Mucosa of stomach (tissue), 1 donor: Measurements from ENCODE around the gene MAGI1.

Experiments used
- H3K27me3 ChIP-seq: one replicate; pipeline ENCODE4 v1.7.0; 2013; ENCODE audit warnings: mild to moderate bottlenecking, low read length; ENCODE audit not compliant: control insufficient read depth, insufficient read depth
- H3K36me3 ChIP-seq: one replicate; pipeline ENCODE4 v1.7.0; 2013; ENCODE audit warnings: low read length; ENCODE audit not compliant: control insufficient read depth, insufficient read depth
- H3K4me1 ChIP-seq: one replicate; pipeline ENCODE4 v1.7.0; 2013; ENCODE audit warnings: mild to moderate bottlenecking, low read length; ENCODE audit not compliant: control insufficient read depth, insufficient read depth
- H3K4me3 ChIP-seq: one replicate; pipeline ENCODE4 v1.7.0; 2013; ENCODE audit warnings: low read length
- H3K9ac ChIP-seq: one replicate; pipeline ENCODE4 v1.7.0; 2013; ENCODE audit warnings: mild to moderate bottlenecking, low read length, moderate library complexity
- H3K9me3 ChIP-seq: one replicate; pipeline ENCODE4 v1.7.0; 2013; ENCODE audit warnings: mild to moderate bottlenecking, low read length, moderate library complexity; ENCODE audit not compliant: control insufficient read depth
- donor health status: Pancreatic carcinoma.

Gene MAGI1

GRCh38 chr3:65603631-65604030 is 435.1 kb downstream of the MAGI1 start:
- no peaks in the 10 kb centered on the region for H3K4me1 ChIP-seq
- no peaks in the 10 kb centered on the region for H3K36me3 ChIP-seq
- no peaks in the 10 kb centered on the region for H3K9me3 ChIP-seq
- no peak overlapping the region for H3K9ac ChIP-seq
- no peak overlapping the region for H3K4me3 ChIP-seq
- no peaks in the 10 kb centered on the region for H3K27me3 ChIP-seq

- H3K27me3 ChIP-seq, result no peaks in the 10 kb centered on the region
- no peak overlapping the region for H3K9ac ChIP-seq
- no peak overlapping the region for H3K4me3 ChIP-seq
- no peaks in the 10 kb centered on the region for H3K4me1 ChIP-seq
- H3K9me3 ChIP-seq, result no peaks in the 10 kb centered on the region
- H3K36me3 ChIP-seq, result no peaks in the 10 kb centered on the region
Observed at GRCh38 chr3:65600888-65601287, 437.8 kb downstream of the MAGI1 start.

DNA sequence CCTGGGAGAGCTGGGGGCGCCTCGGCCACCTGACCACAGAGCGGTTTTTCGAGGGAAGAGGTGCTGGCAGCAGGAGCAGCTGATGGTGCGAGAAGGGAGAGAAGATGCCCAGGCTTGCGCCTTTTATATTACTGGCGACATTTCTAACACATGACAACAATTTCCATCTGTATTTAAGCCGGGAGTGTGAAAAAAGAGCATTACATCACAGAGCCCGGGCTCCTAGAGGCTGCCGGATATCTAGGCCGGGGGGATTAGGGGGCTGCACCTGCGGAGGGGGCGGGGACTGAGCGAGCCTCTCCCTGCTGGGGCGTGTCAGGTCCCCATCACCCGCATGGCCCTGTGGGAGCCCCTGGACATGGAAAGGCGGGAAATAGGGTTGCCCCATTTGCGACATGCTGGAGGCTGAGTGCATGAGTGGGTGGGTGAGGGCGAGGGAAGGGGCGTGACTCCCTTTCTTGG is 440.7 kb downstream of the MAGI1 start:
- Histone ChIP-seq H3K4me1 (no peaks in the 10 kb centered on the region), H3K36me3 (no peaks in the 10 kb centered on the region), H3K27me3 (no peaks in the 10 kb centered on the region), H3K4me3 (no peak overlapping the region), H3K9me3 (no peaks in the 10 kb centered on the region), H3K9ac (no peak overlapping the region)

- Histone ChIP-seq H3K27me3 (no peaks in the 10 kb centered on the region), H3K4me1 (no peaks in the 10 kb centered on the region), H3K9me3 (no peaks in the 10 kb centered on the region), H3K9ac (no peak overlapping the region), H3K36me3 (no peaks in the 10 kb centered on the region), H3K4me3 (no peak overlapping the region)
Observed at GRCh38 chr3:65597226-65597951, 441.3 kb downstream of the MAGI1 start.

DNA sequence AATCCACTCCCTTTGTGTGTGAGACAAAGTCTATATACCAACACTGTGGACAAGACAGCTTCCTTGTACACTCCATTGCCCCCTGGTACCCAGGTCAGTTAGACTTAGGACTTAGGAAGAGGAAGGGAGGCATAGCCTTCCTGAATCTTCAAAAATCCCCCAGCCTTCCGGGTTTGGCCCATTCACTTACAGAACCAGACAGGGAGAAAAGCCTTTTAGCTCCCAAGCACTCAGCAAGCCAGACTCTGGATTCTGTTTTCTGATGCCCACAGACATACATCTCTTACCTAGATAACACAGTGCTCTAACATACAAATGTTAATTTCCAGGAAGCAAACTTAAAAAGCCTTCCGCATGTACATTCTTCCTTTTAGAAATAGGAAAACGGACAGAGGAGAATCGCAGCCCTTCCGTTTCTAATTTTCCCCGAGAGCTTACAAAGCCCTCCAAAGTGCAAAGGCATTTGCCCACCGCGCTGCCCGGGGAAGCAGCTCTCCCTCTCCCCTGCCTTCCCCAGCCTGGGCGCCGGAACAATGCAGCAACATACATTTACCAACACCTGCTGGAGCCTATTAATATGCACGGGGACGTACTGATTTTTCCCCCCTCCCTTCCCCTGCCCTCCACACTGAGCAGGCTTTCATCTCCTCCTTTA is 442.0 kb downstream of the MAGI1 start:
- no peaks in the 10 kb centered on the region for H3K36me3 ChIP-seq

GRCh38 chr3:65596029-65596300 is 442.8 kb downstream of the MAGI1 start:
- H3K4me3 ChIP-seq, result no peak overlapping the region
- no peaks in the 10 kb centered on the region for H3K9me3 ChIP-seq
- H3K36me3 ChIP-seq, result no peaks in the 10 kb centered on the region
- H3K4me1 ChIP-seq, result no peaks in the 10 kb centered on the region
- no peaks in the 10 kb centered on the region for H3K27me3 ChIP-seq
- H3K9ac ChIP-seq, result no peak overlapping the region

More for the DNA sequence above, 442.0 kb downstream of the MAGI1 start:
- Histone ChIP-seq H3K9ac (no peak overlapping the region), H3K4me1 (no peaks in the 10 kb centered on the region), H3K9me3 (no peaks in the 10 kb centered on the region), H3K4me3 (no peak overlapping the region), H3K27me3 (no peaks in the 10 kb centered on the region)

- Histone ChIP-seq H3K4me1 (no peaks in the 10 kb centered on the region), H3K9ac (no peak overlapping the region), H3K4me3 (no peak overlapping the region), H3K9me3 (no peaks in the 10 kb centered on the region), H3K27me3 (no peaks in the 10 kb centered on the region), H3K36me3 (no peaks in the 10 kb centered on the region)
Observed at GRCh38 chr3:65595222-65596028, 443.3 kb downstream of the MAGI1 start.

GRCh38 chr3:65593780-65594752 is 444.7 kb downstream of the MAGI1 start:
- no peak overlapping the region for H3K9ac ChIP-seq
- no peaks in the 10 kb centered on the region for H3K9me3 ChIP-seq
- H3K4me1 ChIP-seq, result no peaks in the 10 kb centered on the region
- H3K27me3 ChIP-seq, result no peaks in the 10 kb centered on the region
- no peak overlapping the region for H3K4me3 ChIP-seq
- no peaks in the 10 kb centered on the region for H3K36me3 ChIP-seq

DNA sequence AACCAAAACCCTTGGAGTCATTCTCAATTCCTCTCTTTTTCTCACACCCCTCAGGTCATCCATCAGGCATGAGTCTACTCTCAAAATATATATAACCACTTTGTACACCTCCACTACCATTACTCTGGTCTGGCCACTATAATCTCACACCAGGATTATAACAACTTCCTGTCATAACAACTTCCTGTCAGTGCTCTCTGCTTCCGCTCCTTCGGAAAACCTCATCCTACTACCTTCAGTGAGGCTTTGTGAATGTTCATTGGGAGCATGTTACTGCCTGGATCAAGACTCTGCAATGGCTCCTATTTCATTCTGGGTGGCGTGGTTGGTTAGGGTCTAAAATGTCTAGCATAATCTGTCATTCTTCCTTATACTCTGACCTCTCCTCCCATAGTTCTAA is 447.4 kb downstream of the MAGI1 start:
- no peaks in the 10 kb centered on the region for H3K9me3 ChIP-seq
- H3K36me3 ChIP-seq, result no peaks in the 10 kb centered on the region
- no peaks in the 10 kb centered on the region for H3K4me1 ChIP-seq
- no peak overlapping the region for H3K9ac ChIP-seq
- no peaks in the 10 kb centered on the region for H3K27me3 ChIP-seq
- no peak overlapping the region for H3K4me3 ChIP-seq

DNA sequence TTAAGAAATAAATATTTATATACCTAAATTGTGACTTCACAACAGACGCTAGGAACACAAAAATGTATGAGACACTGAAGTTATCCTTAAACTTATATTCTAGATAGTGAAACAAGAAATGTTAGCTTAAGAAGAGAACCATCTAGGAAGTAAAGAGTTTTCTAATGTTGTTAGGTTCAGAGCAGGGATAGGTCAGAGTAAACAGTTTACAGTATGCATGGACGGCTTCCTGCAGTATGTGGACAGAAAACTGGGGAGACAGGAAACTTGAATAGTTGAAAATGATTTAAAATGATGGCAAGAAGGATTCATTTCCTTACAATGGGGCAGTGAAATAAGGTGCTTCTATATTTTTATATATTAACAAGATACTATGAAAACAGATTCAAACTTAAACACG is 449.8 kb downstream of the MAGI1 start:
- Histone ChIP-seq H3K27me3 (no peaks in the 10 kb centered on the region), H3K36me3 (no peaks in the 10 kb centered on the region), H3K4me1 (no peaks in the 10 kb centered on the region), H3K9me3 (no peaks in the 10 kb centered on the region), H3K4me3 (no peak overlapping the region), H3K9ac (no peak overlapping the region)

GRCh38 chr3:65587650-65588439 is 450.9 kb downstream of the MAGI1 start:
- peaks cover 4% of the 10 kb centered on the region for H3K4me1 ChIP-seq
- no peaks in the 10 kb centered on the region for H3K36me3 ChIP-seq
- no peaks in the 10 kb centered on the region for H3K9me3 ChIP-seq
- H3K4me3 ChIP-seq, result no peak overlapping the region
- H3K9ac ChIP-seq, result no peak overlapping the region
- no peaks in the 10 kb centered on the region for H3K27me3 ChIP-seq
